MCF 10A (cell line): ENCODE measurements around the gene TIAM2. TPM values are rescaled to one million over a fixed set of nuclear protein-coding genes. Genes with fewer than 3 reads are reported as not detected.

Source experiments
- BruUV-seq: library from RNA; stranded (reverse); fragments of 400-500 nt; replicated peaks from 2 replicates; lab custom pipeline; 2021; lab: Mats Ljungman, UMichigan
- CTCF ChIA-PET: fragments of 300-600 bp; sonication (Branson Sonifier 250); formaldehyde crosslinking; extraction: SDS; loops from one replicate; lab custom pipeline; 2021; ENCODE audit warnings: antibody characterized with exemption, inconsistent platforms; lab: Yijun Ruan, JAX
- POLR2A ChIA-PET: fragments of 300-600, 350-650 bp; sonication (Branson Sonifier 250); formaldehyde crosslinking; extraction: SDS; loops from one replicate; lab custom pipeline; 2020; ENCODE audit warnings: antibody characterized with exemption, inconsistent platforms; lab: Yijun Ruan, JAX
- DNase-seq: peaks from one replicate; pipeline ENCODE4 v3.0.0-alpha.2; 2018; ENCODE audit not compliant: unreplicated experiment
- H3K27ac Mint-ChIP-seq: one replicate; pipeline ENCODE4 v1.8.0; 2022; ENCODE audit warnings: mild to moderate bottlenecking, low read depth, mixed read lengths; ENCODE audit not compliant: unreplicated experiment
- H3K27me3 Mint-ChIP-seq: one replicate; pipeline ENCODE4 v1.8.0; 2022; ENCODE audit warnings: mixed read lengths; ENCODE audit not compliant: insufficient read depth, unreplicated experiment
- H3K36me3 Mint-ChIP-seq: one replicate; pipeline ENCODE4 v1.8.0; 2022; ENCODE audit warnings: mild to moderate bottlenecking, moderate library complexity, mixed read lengths; ENCODE audit not compliant: insufficient read depth, unreplicated experiment
- H3K4me1 Mint-ChIP-seq: one replicate; pipeline ENCODE4 v1.8.0; 2022; ENCODE audit warnings: mixed read lengths; ENCODE audit not compliant: insufficient read depth, unreplicated experiment
- H3K4me3 Mint-ChIP-seq: one replicate; pipeline ENCODE4 v1.8.0; 2022; ENCODE audit warnings: mild to moderate bottlenecking, moderate library complexity, mixed read lengths; ENCODE audit not compliant: unreplicated experiment
- H3K9me3 Mint-ChIP-seq: one replicate; pipeline ENCODE4 v1.8.0; 2022; ENCODE audit warnings: mixed read lengths; ENCODE audit not compliant: unreplicated experiment
- CTCF ChIP-seq: fragments of 200-600 bp; IDR thresholded peaks from one replicate; pipeline ENCODE4 v1.8.0; 2022; ENCODE audit warnings: antibody characterized with exemption, mild to moderate bottlenecking; ENCODE audit not compliant: unreplicated experiment
- intact Hi-C: fragments of 100-400 bp; cut with micrococcal nuclease; formaldehyde crosslinking; loops from 2 replicates; pipeline ENCODE4 v1.14.1; 2022
- total RNA-seq: library from RNA; stranded (reverse); gene quantifications from 2 replicates; pipeline ENCODE4 v1.2.3, GENCODE V29; 2022

TIAM2 gene
- total RNA-seq, 1 experiment from 2014 or later, result 3.1 TPM

DNA sequence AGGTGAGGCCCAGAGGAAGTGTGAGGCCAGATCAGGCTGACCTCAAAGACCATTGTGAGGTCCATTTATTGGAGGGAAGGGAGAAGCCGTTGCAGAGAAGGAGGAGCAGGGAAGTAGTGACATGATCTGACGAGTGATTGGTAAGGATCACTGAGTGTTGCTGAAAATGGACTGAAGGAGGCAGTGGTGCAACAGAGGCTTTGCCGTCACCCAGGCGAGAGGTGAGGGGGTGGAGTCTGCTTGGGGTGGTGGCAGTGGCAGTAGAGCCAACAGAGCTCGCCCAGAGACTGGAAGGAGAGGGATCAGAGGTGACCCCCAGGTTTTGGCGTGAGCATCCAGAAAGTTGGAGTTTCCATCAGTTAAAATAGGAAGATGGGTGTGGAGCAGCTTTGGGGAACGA lies 200.8 kb downstream of the TIAM2 start:
- no peak for DNase-seq
- POLR2A ChIA-PET, result no interaction called here

GRCh38 chr6:155196911-155197310 lies 201.8 kb downstream of the TIAM2 start:
- no peaks in the 10 kb centered on the region for H3K9me3 Mint-ChIP-seq
- ChIA-PET POLR2A (interaction anchor here (1.0 kb wide), 1 partner anchor 8 kb away, joined by 4 read pairs; no protein-coding TSS in a partner anchor), CTCF (interaction anchor here (0.9 kb wide), 1 partner anchor 74 kb away, joined by 4 read pairs; no protein-coding TSS in a partner anchor)
- no peaks in the 10 kb centered on the region for H3K27me3 Mint-ChIP-seq
- no peak overlapping the region for H3K27ac Mint-ChIP-seq
- DNase-seq, result no peak
- no peaks in the 10 kb centered on the region for H3K36me3 Mint-ChIP-seq
- no peak for TF ChIP-seq CTCF
- intact Hi-C loops, result no loop called here
- peaks cover 20% of the 10 kb centered on the region for H3K4me1 Mint-ChIP-seq
- H3K4me3 Mint-ChIP-seq, result no peak overlapping the region
- no TSS peak for BruUV-seq

More for the DNA sequence above, 200.8 kb downstream of the TIAM2 start:
- Mint-ChIP-seq H3K4me3 (no peak overlapping the region), H3K9me3 (no peaks in the 10 kb centered on the region), H3K27me3 (no peaks in the 10 kb centered on the region), H3K27ac (no peak overlapping the region), H3K4me1 (peaks cover 10% of the 10 kb centered on the region), H3K36me3 (no peaks in the 10 kb centered on the region)
- no peak for TF ChIP-seq CTCF
- CTCF ChIA-PET, result no interaction called here
- BruUV-seq, result no TSS peak
- intact Hi-C loops, result no loop called here

GRCh38 chr6:155197932-155198331 lies 202.8 kb downstream of the TIAM2 start:
- no peaks in the 10 kb centered on the region for H3K27me3 Mint-ChIP-seq
- intact Hi-C loops, result no loop called here
- no peaks in the 10 kb centered on the region for H3K36me3 Mint-ChIP-seq
- no peaks in the 10 kb centered on the region for H3K9me3 Mint-ChIP-seq
- H3K4me3 Mint-ChIP-seq, result no peak overlapping the region
- no peak overlapping the region for H3K27ac Mint-ChIP-seq
- peaks cover 21% of the 10 kb centered on the region for H3K4me1 Mint-ChIP-seq
- BruUV-seq, result no TSS peak
- ChIA-PET POLR2A (interaction anchor here (1.0 kb wide), 1 partner anchor 9 kb away, joined by 4 read pairs; no protein-coding TSS in a partner anchor), CTCF (interaction anchor here (0.9 kb wide), 1 partner anchor 73 kb away, joined by 4 read pairs; no protein-coding TSS in a partner anchor)
- no peak for DNase-seq
- no peak for TF ChIP-seq CTCF

DNA sequence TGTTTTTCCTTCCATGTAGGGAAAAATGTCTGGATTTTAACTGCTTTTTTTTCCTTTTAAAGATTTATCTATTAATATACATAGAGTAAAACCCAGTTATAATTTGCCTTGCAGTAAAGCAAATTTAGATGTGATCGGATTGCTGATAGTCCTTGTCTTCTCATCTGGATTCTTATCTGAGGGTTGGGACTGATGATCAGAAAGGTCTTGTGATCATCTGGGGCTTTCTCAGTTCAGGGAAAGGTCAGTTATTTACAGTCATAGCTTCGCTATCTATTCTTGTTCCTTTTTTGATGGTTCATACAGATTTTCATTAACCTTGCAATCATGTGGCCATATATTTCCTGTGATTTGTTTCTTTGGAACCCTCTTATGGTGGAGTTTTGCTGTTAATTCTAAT lies 204.9 kb downstream of the TIAM2 start:
- no peak overlapping the region for H3K4me3 Mint-ChIP-seq
- DNase-seq, result no peak
- BruUV-seq, result no TSS peak
- ChIA-PET POLR2A (interaction anchor here (1.3 kb wide), 1 partner anchor 11 kb away, joined by 3 read pairs; no protein-coding TSS in a partner anchor), CTCF (interaction anchor here (0.7 kb wide), 1 partner anchor 527 kb away, joined by 4 read pairs; no protein-coding TSS in a partner anchor)
- intact Hi-C loops, result no loop called here
- TF ChIP-seq CTCF, result no peak
- no peak overlapping the region for H3K27ac Mint-ChIP-seq
- H3K27me3 Mint-ChIP-seq, result no peaks in the 10 kb centered on the region
- peaks cover 13% of the 10 kb centered on the region for H3K4me1 Mint-ChIP-seq
- H3K9me3 Mint-ChIP-seq, result no peaks in the 10 kb centered on the region
- no peaks in the 10 kb centered on the region for H3K36me3 Mint-ChIP-seq
